Kidney (tissue), 14 donors: ENCODE results near the gene MYO7B. TPM values are rescaled to one million over a fixed set of nuclear protein-coding genes. Genes with fewer than 3 reads are reported as not detected.

Source experiments
- DNase-seq, 5 donors: peaks; one replicate each; pipeline ENCODE4 v3.0.0-alpha.2; 2013 to 2020
- FAIRE-seq: peaks from 2 replicates; lab custom pipeline; 2012; peaks lifted over from hg19 to GRCh38; lab: Jason Lieb, UNC
- H3K27ac ChIP-seq, 2 donors: one replicate each; pipeline ENCODE4 v1.7.0; 2013; ENCODE audit warnings: low read depth in 2 of 2, low read length in 2 of 2, inconsistent platforms in 1 of 2
- H3K27me3 ChIP-seq: one replicate; pipeline ENCODE4 v1.7.1; 2013; ENCODE audit warnings: low read length, inconsistent platforms; ENCODE audit not compliant: control insufficient read depth, insufficient read depth
- H3K36me3 ChIP-seq, 3 donors: one replicate each; pipeline versions ENCODE4 v1.7.0 to v1.7.1; 2013; ENCODE audit warnings: low read length in 3 of 3, control low read depth in 1 of 3, inconsistent platforms in 1 of 3; ENCODE audit not compliant: insufficient read depth in 3 of 3, control insufficient read depth in 2 of 3
- H3K4me1 ChIP-seq, 3 donors: one replicate each; pipeline versions ENCODE4 v1.7.0 to v1.7.1; 2013; ENCODE audit warnings: low read length in 3 of 3, inconsistent platforms in 1 of 3, low read depth in 1 of 3; ENCODE audit not compliant: control insufficient read depth in 2 of 3, insufficient read depth in 2 of 3
- H3K4me3 ChIP-seq, 3 donors: one replicate each; pipeline versions ENCODE4 v1.7.0 to v1.8.1; 2013; ENCODE audit warnings: low read length in 3 of 3, control low read depth in 1 of 3, inconsistent platforms in 1 of 3
- H3K9ac ChIP-seq, 3 donors: one replicate each; pipeline versions ENCODE4 v1.7.0 to v1.7.1; 2013; ENCODE audit warnings: low read length in 3 of 3, control low read depth in 1 of 3, inconsistent platforms in 1 of 3
- H3K9me3 ChIP-seq, 3 donors: one replicate each; pipeline versions ENCODE4 v1.7.0 to v1.7.1; 2013; ENCODE audit warnings: low read length in 3 of 3, control low read depth in 1 of 3, inconsistent platforms in 1 of 3; ENCODE audit not compliant: control insufficient read depth in 2 of 3, insufficient read depth in 1 of 3
- CTCF ChIP-seq: IDR thresholded peaks from 3 replicates; pipeline ENCODE4 v1.5.1; 2012; ENCODE audit warnings: mild to moderate bottlenecking, moderate library complexity, borderline replicate concordance; ENCODE audit not compliant: insufficient read depth; ENCODE audit errors: extremely low read depth
- intact Hi-C: fragments of 100-400 bp; cut with DNase I; formaldehyde crosslinking; loops from one replicate; pipeline ENCODE4 v1.11.1; 2022
- polyA plus RNA-seq: library from polyadenylated mRNA; stranded (reverse); fragments of 350-450 nt; fragmentation: Illumina TruSeq; extraction: RNeasy Lipid Tissue Mini Kit (QIAGEN cat#74804); gene quantifications from one replicate; pipeline ENCODE4 v1.2.3, GENCODE V29; 2014; ENCODE audit warnings: low read depth, low replicate concordance; ENCODE audit not compliant: insufficient read depth
- total RNA-seq: library from RNA; stranded (reverse); fragmentation: NEBNext Ultra II Directional; extraction: Animal tissue kit (Norgen Biotek cat#: 25700); gene quantifications from one replicate; pipeline ENCODE4 v1.2.1, GENCODE V29; 2021
- donor health status: control.
- donor health status: control.
- donor health status: control.
- donor health status: control.
- donor health status: control.
- donor health status: DM: yes; HTN: yes; CAD: no.
- donor health status: Normal renal cell carcinoma (clear cell type).

The MYO7B gene
- total and polyA plus RNA-seq, 2 donors from 2014 or later = 11.0 to 22.2 TPM

GRCh38 chr2:127621981-127622431 lies 86.5 kb downstream of the MYO7B start:
- intact Hi-C loops = no loop called here
- Histone ChIP-seq H3K4me3 (no peak overlapping the region), H3K27me3 (no peaks in the 10 kb centered on the region), H3K9me3 (no peaks in the 10 kb centered on the region), H3K4me1 (no peaks in the 10 kb centered on the region), H3K36me3 (peaks cover 0 to 3% (median 0%) of the 10 kb centered on the region in 3 donors), H3K9ac (no peak overlapping the region), H3K27ac (no peak overlapping the region)
- DNase-seq (peak in 1 of 5 donors; percentile 24), FAIRE-seq (no peak)
- TF ChIP-seq CTCF = no peak

- FAIRE-seq (no peak), DNase-seq (peak in 1 of 5 donors; percentile 31)
- H3K36me3 ChIP-seq = peaks cover 0 to 3% (median 0%) of the 10 kb centered on the region in 3 donors
- no peaks in the 10 kb centered on the region for H3K4me1 ChIP-seq
- H3K27ac ChIP-seq = no peak overlapping the region
- no peak overlapping the region for H3K4me3 ChIP-seq
- intact Hi-C loops = no loop called here
- TF ChIP-seq CTCF = no peak
- no peak overlapping the region for H3K9ac ChIP-seq
- no peaks in the 10 kb centered on the region for H3K9me3 ChIP-seq
- H3K27me3 ChIP-seq = no peaks in the 10 kb centered on the region
These were observed 87.3 kb downstream of the MYO7B start for GRCh38 chr2:127622561-127623387.

GRCh38 chr2:127623388-127624319 lies 88.2 kb downstream of the MYO7B start:
- FAIRE-seq (no peak), DNase-seq (peak in 1 of 5 donors; percentile 30)
- Histone ChIP-seq H3K27ac (no peak overlapping the region), H3K27me3 (no peaks in the 10 kb centered on the region), H3K9ac (no peak overlapping the region), H3K4me3 (no peak overlapping the region), H3K4me1 (no peaks in the 10 kb centered on the region), H3K36me3 (peaks cover 0 to 3% (median 0%) of the 10 kb centered on the region in 3 donors), H3K9me3 (no peaks in the 10 kb centered on the region)
- intact Hi-C loops = no loop called here
- no peak for TF ChIP-seq CTCF
